ENCODE data around the gene PTBP2. TPM values are rescaled to one million over a fixed set of nuclear protein-coding genes. Genes with fewer than 3 reads are reported as not detected.

PTBP2 gene
- total and polyA plus RNA-seq, 2 experiments from 2014 or later = 8.3 to 9.6 TPM

DNA sequence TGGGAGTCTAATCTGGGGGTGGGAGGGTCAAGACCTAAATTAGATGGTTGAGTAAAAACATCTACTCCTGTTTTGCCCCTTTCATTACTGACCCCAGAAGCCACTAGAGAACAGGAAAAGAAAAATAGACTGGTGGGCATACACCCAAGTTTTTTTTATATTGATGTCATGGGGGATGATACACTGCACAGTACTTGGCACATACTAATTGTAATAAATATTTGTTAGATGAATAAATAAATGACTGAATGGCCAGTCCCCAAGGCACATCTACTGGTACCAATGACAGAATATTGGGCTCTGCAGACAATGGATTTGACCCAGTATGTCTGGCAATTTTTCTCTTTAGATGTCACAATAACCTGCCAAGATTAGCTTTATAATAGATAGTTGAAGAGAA lies 36.8 kb upstream of the PTBP2 start:
- Histone ChIP-seq H4K20me1 (ENCODE audit: insufficient read depth) (no peaks in the 10 kb centered on the region), H3K9ac (no peak overlapping the region), H3K36me3 (ENCODE audit: low read depth) (no peaks in the 10 kb centered on the region), H3K79me2 (ENCODE audit: insufficient read depth) (no peaks in the 10 kb centered on the region), H3K27me3 (replicated peaks; ENCODE audit: insufficient read depth) (no peaks in the 10 kb centered on the region), H3K4me2 (ENCODE audit: unreplicated experiment) (no peak overlapping the region), H3K9me3 (ENCODE audit: low read depth) (no peaks in the 10 kb centered on the region), H3K27ac (no peak overlapping the region), H3F3A (ENCODE audit: insufficient read depth) (no peaks in the 10 kb centered on the region), H3K4me3 (no peak overlapping the region), H3K9me2 (ENCODE audit: insufficient read depth) (no peaks in the 10 kb centered on the region), H2AFZ (no peak overlapping the region), H3K4me1 (ENCODE audit: insufficient read depth) (no peaks in the 10 kb centered on the region)
- TF ChIP-seq EZH2phosphoT487 (IDR thresholded peaks at IDR 0.05; ENCODE audit: insufficient read depth, low read depth) = no peak
- no peak for TF ChIP-seq EZH2 (IDR thresholded peaks at IDR 0.05; ENCODE audit: insufficient read depth, poor library complexity, severe bottlenecking)
- DNase-seq = no peak
- in situ Hi-C loops (cut with MboI) = no loop called here

- Histone ChIP-seq H3K9me3 (ENCODE audit: low read depth) (no peaks in the 10 kb centered on the region), H3K27ac (no peak overlapping the region), H3K4me1 (ENCODE audit: insufficient read depth) (no peaks in the 10 kb centered on the region), H3F3A (ENCODE audit: insufficient read depth) (no peaks in the 10 kb centered on the region), H3K4me3 (no peak overlapping the region), H3K9me2 (ENCODE audit: insufficient read depth) (no peaks in the 10 kb centered on the region), H3K79me2 (ENCODE audit: insufficient read depth) (no peaks in the 10 kb centered on the region), H3K9ac (no peak overlapping the region), H3K27me3 (replicated peaks; ENCODE audit: insufficient read depth) (no peaks in the 10 kb centered on the region), H3K36me3 (ENCODE audit: low read depth) (no peaks in the 10 kb centered on the region), H4K20me1 (ENCODE audit: insufficient read depth) (no peaks in the 10 kb centered on the region), H2AFZ (no peak overlapping the region), H3K4me2 (ENCODE audit: unreplicated experiment) (no peak overlapping the region)
- no peak for DNase-seq
- in situ Hi-C loops (cut with MboI) = no loop called here
- 10 to 23% methylated on average over 1 of the region's 1 CpG for WGBS, 2 experiments (ENCODE audit: low coverage in 1 of 2, low lambda C conversion rate in 2 of 2, missing lambda C conversion rate in 2 of 2)
- TF ChIP-seq EZH2phosphoT487 (IDR thresholded peaks at IDR 0.05; ENCODE audit: insufficient read depth, low read depth) = no peak
- TF ChIP-seq EZH2 (IDR thresholded peaks at IDR 0.05; ENCODE audit: insufficient read depth, poor library complexity, severe bottlenecking) = no peak
Observed at GRCh38 chr1:96688767-96689166, 32.8 kb upstream of the PTBP2 start.

GRCh38 chr1:96695954-96696353 lies 25.6 kb upstream of the PTBP2 start:
- no peak for DNase-seq
- Histone ChIP-seq H3K79me2 (ENCODE audit: insufficient read depth) (no peaks in the 10 kb centered on the region), H4K20me1 (ENCODE audit: insufficient read depth) (no peaks in the 10 kb centered on the region), H3K9me3 (ENCODE audit: low read depth) (no peaks in the 10 kb centered on the region), H3K9ac (no peak overlapping the region), H3K9me2 (ENCODE audit: insufficient read depth) (no peaks in the 10 kb centered on the region), H3F3A (ENCODE audit: insufficient read depth) (no peaks in the 10 kb centered on the region), H3K4me3 (no peak overlapping the region), H3K27ac (no peak overlapping the region), H3K4me2 (ENCODE audit: unreplicated experiment) (no peak overlapping the region), H3K27me3 (replicated peaks; ENCODE audit: insufficient read depth) (no peaks in the 10 kb centered on the region), H3K36me3 (ENCODE audit: low read depth) (no peaks in the 10 kb centered on the region), H3K4me1 (ENCODE audit: insufficient read depth) (no peaks in the 10 kb centered on the region), H2AFZ (no peak overlapping the region)
- WGBS, 2 experiments (ENCODE audit: low coverage in 1 of 2, low lambda C conversion rate in 2 of 2, missing lambda C conversion rate in 2 of 2) = 79 to 82% methylated on average over 3 of the region's 3 CpGs
- in situ Hi-C loops (cut with MboI) = no loop called here
- TF ChIP-seq EZH2 (IDR thresholded peaks at IDR 0.05; ENCODE audit: insufficient read depth, poor library complexity, severe bottlenecking) (no peak), EZH2phosphoT487 (IDR thresholded peaks at IDR 0.05; ENCODE audit: insufficient read depth, low read depth) (no peak)

- Histone ChIP-seq H3K4me1 (ENCODE audit: insufficient read depth) (no peaks in the 10 kb centered on the region; the same call in 1 of the 2 replicates), H3F3A (ENCODE audit: insufficient read depth) (no peaks in the 10 kb centered on the region), H3K4me2 (ENCODE audit: unreplicated experiment) (no peak overlapping the region), H3K9ac (no peak overlapping the region), H3K27me3 (replicated peaks; ENCODE audit: insufficient read depth) (no peaks in the 10 kb centered on the region), H3K36me3 (ENCODE audit: low read depth) (no peaks in the 10 kb centered on the region), H4K20me1 (ENCODE audit: insufficient read depth) (no peaks in the 10 kb centered on the region), H3K79me2 (ENCODE audit: insufficient read depth) (no peaks in the 10 kb centered on the region), H2AFZ (no peak overlapping the region), H3K27ac (no peak overlapping the region), H3K4me3 (no peak overlapping the region), H3K9me3 (ENCODE audit: low read depth) (no peaks in the 10 kb centered on the region), H3K9me2 (ENCODE audit: insufficient read depth) (no peaks in the 10 kb centered on the region)
- TF ChIP-seq EZH2phosphoT487 (IDR thresholded peaks at IDR 0.05; ENCODE audit: insufficient read depth, low read depth) (no peak), EZH2 (IDR thresholded peaks at IDR 0.05; ENCODE audit: insufficient read depth, poor library complexity, severe bottlenecking) (no peak)
- in situ Hi-C loops (cut with MboI) = no loop called here
- WGBS, 2 experiments (ENCODE audit: low coverage in 1 of 2, low lambda C conversion rate in 2 of 2, missing lambda C conversion rate in 2 of 2) = 86 to 89% methylated on average over 5 of the region's 5 CpGs
- no peak for DNase-seq
Observed at GRCh38 chr1:96698342-96698983, 23.1 kb upstream of the PTBP2 start.

DNA sequence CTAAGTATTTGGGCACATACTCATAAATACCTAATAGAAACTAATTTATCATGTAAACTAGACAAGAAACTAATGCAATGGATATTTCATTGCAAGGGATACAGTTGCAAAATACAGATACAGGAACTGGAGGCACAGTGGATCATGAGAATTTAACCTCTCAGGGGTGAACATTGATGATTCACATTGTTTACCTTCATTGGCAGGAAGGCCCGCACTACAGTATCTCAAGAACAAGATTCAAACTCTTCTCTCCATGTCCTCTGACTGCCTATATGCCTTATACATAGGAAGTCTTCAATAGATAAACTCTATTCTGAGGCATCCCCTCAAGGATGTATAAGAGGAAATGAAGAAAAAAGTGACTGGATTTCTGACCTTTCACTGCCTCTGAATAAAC lies 18.4 kb upstream of the PTBP2 start:
- 80 to 92% methylated on average over 1 of the region's 1 CpG for WGBS, 2 experiments (ENCODE audit: low coverage in 1 of 2, low lambda C conversion rate in 2 of 2, missing lambda C conversion rate in 2 of 2)
- in situ Hi-C loops (cut with MboI) = no loop called here
- H3K4me1 ChIP-seq (ENCODE audit: insufficient read depth) = no peaks in the 10 kb centered on the region; the same call in 1 of the 2 replicates

More for the DNA sequence above, 18.4 kb upstream of the PTBP2 start:
- H3K36me3 ChIP-seq (ENCODE audit: low read depth) = no peaks in the 10 kb centered on the region
- no peaks in the 10 kb centered on the region for H3F3A ChIP-seq (ENCODE audit: insufficient read depth)
- no peak overlapping the region for H3K4me2 ChIP-seq (ENCODE audit: unreplicated experiment)
- H3K27ac ChIP-seq = no peak overlapping the region
- no peaks in the 10 kb centered on the region for H3K9me3 ChIP-seq (ENCODE audit: low read depth)
- DNase-seq = no peak
- no peak overlapping the region for H2AFZ ChIP-seq
- no peaks in the 10 kb centered on the region for H3K79me2 ChIP-seq (ENCODE audit: insufficient read depth)
- no peaks in the 10 kb centered on the region for H3K9me2 ChIP-seq (ENCODE audit: insufficient read depth)
- H3K9ac ChIP-seq = no peak overlapping the region
- TF ChIP-seq EZH2 (IDR thresholded peaks at IDR 0.05; ENCODE audit: insufficient read depth, poor library complexity, severe bottlenecking) = no peak
- H3K27me3 ChIP-seq (replicated peaks; ENCODE audit: insufficient read depth) = no peaks in the 10 kb centered on the region
- H4K20me1 ChIP-seq (ENCODE audit: insufficient read depth) = no peaks in the 10 kb centered on the region
- H3K4me3 ChIP-seq = no peak overlapping the region

Measured in GM23248 (cell line).